ENCODE results near the gene HDAC6.

DNA sequence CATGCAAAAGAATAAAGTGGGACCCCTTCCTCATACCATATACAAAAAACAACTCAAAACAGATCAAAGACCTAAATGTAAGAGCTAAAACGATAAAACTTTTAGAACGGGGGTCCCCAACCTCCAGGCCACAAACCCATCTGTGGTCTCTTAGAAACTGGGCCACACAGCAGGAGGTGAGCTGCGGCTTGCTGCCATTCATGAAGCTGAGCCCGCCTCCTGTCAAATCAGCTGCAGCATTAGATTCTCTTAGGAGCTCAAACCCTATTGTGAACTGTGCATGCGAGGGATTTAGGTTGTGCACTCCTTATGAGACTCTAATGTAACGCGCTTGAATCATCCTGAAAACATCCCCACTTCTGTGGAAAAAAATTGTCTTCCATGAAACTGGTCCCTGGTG is 22.5 kb upstream of the HDAC6 start:
- TF ChIP-seq EZH2 (IDR thresholded peaks at IDR 0.05; ENCODE audit: low read length): no peak
- TF ChIP-seq, protein P1, sequence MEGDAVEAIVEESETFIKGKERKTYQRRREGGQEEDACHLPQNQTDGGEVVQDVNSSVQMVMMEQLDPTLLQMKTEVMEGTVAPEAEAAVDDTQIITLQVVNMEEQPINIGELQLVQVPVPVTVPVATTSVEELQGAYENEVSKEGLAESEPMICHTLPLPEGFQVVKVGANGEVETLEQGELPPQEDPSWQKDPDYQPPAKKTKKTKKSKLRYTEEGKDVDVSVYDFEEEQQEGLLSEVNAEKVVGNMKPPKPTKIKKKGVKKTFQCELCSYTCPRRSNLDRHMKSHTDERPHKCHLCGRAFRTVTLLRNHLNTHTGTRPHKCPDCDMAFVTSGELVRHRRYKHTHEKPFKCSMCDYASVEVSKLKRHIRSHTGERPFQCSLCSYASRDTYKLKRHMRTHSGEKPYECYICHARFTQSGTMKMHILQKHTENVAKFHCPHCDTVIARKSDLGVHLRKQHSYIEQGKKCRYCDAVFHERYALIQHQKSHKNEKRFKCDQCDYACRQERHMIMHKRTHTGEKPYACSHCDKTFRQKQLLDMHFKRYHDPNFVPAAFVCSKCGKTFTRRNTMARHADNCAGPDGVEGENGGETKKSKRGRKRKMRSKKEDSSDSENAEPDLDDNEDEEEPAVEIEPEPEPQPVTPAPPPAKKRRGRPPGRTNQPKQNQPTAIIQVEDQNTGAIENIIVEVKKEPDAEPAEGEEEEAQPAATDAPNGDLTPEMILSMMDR (optimal IDR thresholded peaks at IDR 0.05 in 1 of 3, IDR thresholded peaks at IDR 0.05 in 1 of 3, conservative IDR thresholded peaks at IDR 0.05 in 1 of 3; ENCODE audit: extremely low read depth in 1 of 3, insufficient read depth in 2 of 3, low read length in 3 of 3): no peak

Data from keratinocyte (primary cell).